A673 (cell line): ENCODE measurements around the gene CEP85. TPM values are rescaled to one million over a fixed set of nuclear protein-coding genes. Genes with fewer than 3 reads are reported as not detected.
A peak's percentile ranks its signal among the peaks of the same experiment; 100 is the strongest.
"Not testable (repeated sequence)": the region's sequence is repeated elsewhere in the genome, so short reads cannot be mapped to it uniquely, and the experiment has no call there.

Experiments used
- BruUV-seq: library from RNA; stranded (reverse); fragments of 400-500 nt; replicated peaks from 2 replicates; lab custom pipeline; 2021; lab: Mats Ljungman, UMichigan
- CTCF ChIA-PET: fragments of 300-600 bp; sonication (Branson Sonifier 250); formaldehyde crosslinking; loops from one replicate; lab custom pipeline; 2022; ENCODE audit warnings: antibody characterized with exemption; lab: Charles Lee
- POLR2A ChIA-PET: fragments of 300-600 bp; sonication (Branson Sonifier 250); formaldehyde crosslinking; loops from one replicate; lab custom pipeline; 2022; ENCODE audit warnings: antibody characterized with exemption; ENCODE audit not compliant: low non-redundant PET; lab: Charles Lee
- DNase-seq: peaks from one replicate; pipeline ENCODE4 v3.0.0-alpha.2; 2015; ENCODE audit warnings: low spot score
- H3K27ac ChIP-seq: fragments of 200-600 bp; sonication (generic); 2 replicates; pipeline ENCODE4 v1.5.1; 2016; ENCODE audit warnings: mixed run types, low read depth, mild to moderate bottlenecking, mixed read lengths, antibody characterized with exemption, low read length; ENCODE audit not compliant: poor library complexity, severe bottlenecking
- H3K27me3 ChIP-seq: fragments of 200-600 bp; sonication (generic); replicated peaks from 2 replicates; pipeline ENCODE4 v1.6.1; 2017; ENCODE audit warnings: mixed run types, low read depth, mild to moderate bottlenecking, mixed read lengths, antibody characterized with exemption, low read length; ENCODE audit not compliant: insufficient read depth, poor library complexity
- H3K36me3 ChIP-seq: fragments of 200-600 bp; sonication (generic); 2 replicates; pipeline ENCODE4 v1.6.1; 2016; ENCODE audit warnings: mixed run types, mild to moderate bottlenecking, mixed read lengths, antibody characterized with exemption, low read length; ENCODE audit not compliant: insufficient read depth, poor library complexity, severe bottlenecking
- H3K4me1 ChIP-seq: fragments of 200-600 bp; sonication (generic); 2 replicates; pipeline ENCODE4 v1.6.1; 2017; ENCODE audit warnings: mixed run types, mild to moderate bottlenecking, mixed read lengths, antibody characterized with exemption, low read length; ENCODE audit not compliant: insufficient read depth, poor library complexity, severe bottlenecking
- H3K4me3 ChIP-seq: fragments of 200-600 bp; sonication (generic); 2 replicates; pipeline ENCODE4 v1.5.1; 2016; ENCODE audit warnings: low read depth, mixed run types, mild to moderate bottlenecking, mixed read lengths, low read length; ENCODE audit not compliant: poor library complexity, severe bottlenecking
- H3K9me3 ChIP-seq: fragments of 200-600 bp; sonication (generic); 2 replicates; pipeline ENCODE4 v1.6.1; 2016; ENCODE audit warnings: mixed run types, low read depth, mild to moderate bottlenecking, mixed read lengths, antibody characterized with exemption, low read length; ENCODE audit not compliant: poor library complexity, severe bottlenecking
- EZH2 ChIP-seq: fragments of 200-600 bp; sonication (generic); IDR thresholded peaks from 2 replicates; pipeline ENCODE4 v1.6.1; 2017; ENCODE audit warnings: borderline replicate concordance, low read depth, mild to moderate bottlenecking, mixed read lengths, antibody characterized with exemption, low read length; ENCODE audit not compliant: poor library complexity, severe bottlenecking
- intact Hi-C: fragments of 100-400 bp; cut with micrococcal nuclease; formaldehyde crosslinking; loops from one replicate; pipeline ENCODE4 v1.10.0; 2022; ENCODE audit not compliant: unreplicated experiment
- total RNA-seq: library from RNA; stranded (reverse); gene quantifications from 2 replicates; pipeline ENCODE4 v1.2.3, GENCODE V29; 2021
- TF ChIP-seq, protein P1 (sequence below): fragments of 300-800, 200-600 bp; sonication (generic); conservative IDR thresholded peaks from 2 replicates; pipeline ENCODE4 v1.5.1; 2017; ENCODE audit warnings: low read depth, mild to moderate bottlenecking, antibody characterized with exemption, low read length, moderate library complexity, mixed read lengths

The CEP85 gene
- total RNA-seq, 1 experiment from 2014 or later, result 51.3 TPM

DNA sequence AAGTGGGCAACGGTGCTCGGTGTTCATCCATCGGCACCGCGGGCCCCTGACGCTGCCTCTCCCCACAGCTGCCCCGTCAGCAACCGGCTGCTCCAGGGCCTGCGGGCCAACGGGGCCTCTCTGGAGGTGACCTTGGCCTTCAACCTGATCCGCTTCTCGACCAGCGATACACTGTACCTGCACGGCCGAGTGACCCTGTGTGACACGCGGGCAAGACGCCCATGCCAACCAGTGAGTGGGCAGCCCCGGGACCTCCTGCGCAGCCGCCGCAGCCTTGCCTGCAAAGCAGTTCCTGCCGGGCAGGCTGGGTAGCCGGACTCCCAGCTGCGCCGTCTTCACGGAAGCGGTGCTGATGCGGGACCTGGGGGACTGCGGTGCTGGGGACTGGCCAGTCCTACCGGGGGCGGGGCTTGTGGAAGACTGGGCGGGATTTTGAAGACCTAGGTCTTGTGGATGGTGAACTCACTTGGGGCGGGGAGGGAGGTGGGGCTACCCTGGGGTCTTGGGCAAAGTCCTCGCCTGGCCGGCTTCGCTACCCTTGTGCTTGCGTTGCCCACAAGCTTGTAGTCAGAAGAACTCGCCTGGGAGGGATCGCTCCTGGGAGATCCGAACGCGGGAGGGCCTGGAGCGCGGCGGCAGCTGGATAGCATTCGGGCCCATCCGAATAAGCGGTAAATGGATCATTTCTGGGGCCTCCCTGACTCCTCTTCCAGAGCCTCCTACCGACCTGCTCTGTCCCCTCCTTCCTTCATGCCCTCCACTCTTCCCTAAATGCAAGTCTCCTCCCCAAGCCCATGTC, 8.8 kb upstream of the CEP85 start:
- H3K9me3 ChIP-seq, result no peaks in the 10 kb centered on the region
- no peaks in the 10 kb centered on the region for H3K4me1 ChIP-seq
- BruUV-seq, result no TSS peak
- no peaks in the 10 kb centered on the region for H3K36me3 ChIP-seq
- TF ChIP-seq EZH2, result no peak
- TF ChIP-seq, protein P1, sequence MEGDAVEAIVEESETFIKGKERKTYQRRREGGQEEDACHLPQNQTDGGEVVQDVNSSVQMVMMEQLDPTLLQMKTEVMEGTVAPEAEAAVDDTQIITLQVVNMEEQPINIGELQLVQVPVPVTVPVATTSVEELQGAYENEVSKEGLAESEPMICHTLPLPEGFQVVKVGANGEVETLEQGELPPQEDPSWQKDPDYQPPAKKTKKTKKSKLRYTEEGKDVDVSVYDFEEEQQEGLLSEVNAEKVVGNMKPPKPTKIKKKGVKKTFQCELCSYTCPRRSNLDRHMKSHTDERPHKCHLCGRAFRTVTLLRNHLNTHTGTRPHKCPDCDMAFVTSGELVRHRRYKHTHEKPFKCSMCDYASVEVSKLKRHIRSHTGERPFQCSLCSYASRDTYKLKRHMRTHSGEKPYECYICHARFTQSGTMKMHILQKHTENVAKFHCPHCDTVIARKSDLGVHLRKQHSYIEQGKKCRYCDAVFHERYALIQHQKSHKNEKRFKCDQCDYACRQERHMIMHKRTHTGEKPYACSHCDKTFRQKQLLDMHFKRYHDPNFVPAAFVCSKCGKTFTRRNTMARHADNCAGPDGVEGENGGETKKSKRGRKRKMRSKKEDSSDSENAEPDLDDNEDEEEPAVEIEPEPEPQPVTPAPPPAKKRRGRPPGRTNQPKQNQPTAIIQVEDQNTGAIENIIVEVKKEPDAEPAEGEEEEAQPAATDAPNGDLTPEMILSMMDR, result no peak
- POLR2A ChIA-PET, result no interaction called here
- no peak overlapping the region for H3K27ac ChIP-seq
- intact Hi-C loops, result no loop called here
- peaks cover 4% of the 10 kb centered on the region for H3K27me3 ChIP-seq
- peak overlapping the region; percentile 6 for H3K4me3 ChIP-seq
- DNase-seq, result peak; percentile 11
- CTCF ChIA-PET, result no interaction called here

- H3K9me3 ChIP-seq, H3K27ac ChIP-seq, H3K36me3 ChIP-seq, H3K4me3 ChIP-seq, H3K27me3 ChIP-seq, CTCF ChIA-PET, H3K4me1 ChIP-seq, DNase-seq, POLR2A ChIA-PET, intact Hi-C loops, BruUV-seq: not testable (repeated sequence)
Observed at GRCh38 chr1:26230682-26231081, 3.3 kb upstream of the CEP85 start.

- intact Hi-C loops, result loop anchor here (5.0 kb wide), 1 partner anchor 42 kb away; no protein-coding TSS in a partner anchor
- peak; percentile 38 for DNase-seq
- H3K4me1 ChIP-seq, result peaks cover 28% of the 10 kb centered on the region
- POLR2A ChIA-PET, result interaction anchor here (0.6 to 0.7 kb wide), 2 partner anchors 13 to 923 kb away, joined by 3 to 6 read pairs; no protein-coding TSS in a partner anchor
- H3K36me3 ChIP-seq, result peaks cover 2% of the 10 kb centered on the region
- TF ChIP-seq, protein P1, result peak; percentile 19; the same call in 1 of the 2 replicates
- no peak for TF ChIP-seq EZH2
- H3K4me3 ChIP-seq, result peak overlapping the region; percentile 76
- CTCF ChIA-PET, result interaction anchor here (0.5 to 1.6 kb wide), 10 partner anchors 41 to 146 kb away, joined by 3 to 11 read pairs (median 4); partner anchors contain the start of genes CATSPER4, SH3BGRL3 and ZNF593
- H3K9me3 ChIP-seq, result no peaks in the 10 kb centered on the region
- no peaks in the 10 kb centered on the region for H3K27me3 ChIP-seq
- BruUV-seq, result no TSS peak
- H3K27ac ChIP-seq, result peak overlapping the region; percentile 79
Observed at GRCh38 chr1:26234644-26235370, 807 bp downstream of the CEP85 start.
